Stomach (tissue), 9 donors: Measurements from ENCODE around the gene RAP1A. TPM values are rescaled to one million over a fixed set of nuclear protein-coding genes. Genes with fewer than 3 reads are reported as not detected.

Experiments
- DNase-seq, 2 donors: peaks; one replicate each; pipeline versions ENCODE4 v3.0.0 to v3.0.0-alpha.2; 2013 to 2019
- H3K27ac ChIP-seq, 5 donors: fragments of 200-600 bp in 4 of 5; sonication (generic) in 4 of 5; one replicate each; pipeline ENCODE4 v1.5.1; 2013 to 2019; ENCODE audit warnings: mild to moderate bottlenecking in 1 of 5, moderate library complexity in 1 of 5
- H3K27me3 ChIP-seq, 3 donors: fragments of 200-600 bp; sonication (generic); one replicate each; pipeline ENCODE4 v1.5.1; 2017 to 2019; ENCODE audit warnings: mixed run types in 1 of 3
- H3K36me3 ChIP-seq, 4 donors: fragments of 200-600 bp; sonication (generic); 1 replicate in 3 of 4; 2 replicates in 1 of 4; pipeline ENCODE4 v1.5.1; 2016 to 2019
- H3K4me1 ChIP-seq, 4 donors: fragments of 200-600 bp; sonication (generic); one replicate each; pipeline ENCODE4 v1.5.1; 2016 to 2019
- H3K4me3 ChIP-seq, 4 donors: fragments of 200-600 bp; sonication (generic) in 3 of 4; one replicate each; pipeline ENCODE4 v1.5.1; 2016 to 2019; ENCODE audit warnings: mild to moderate bottlenecking in 1 of 4
- H3K9me3 ChIP-seq, 4 donors: fragments of 200-600 bp; sonication (generic); one replicate each; pipeline ENCODE4 v1.5.1; 2016 to 2019
- CTCF ChIP-seq, 7 experiments: fragments of 450-650 bp in 4 of 7; fragments of 200-600 bp in 3 of 7; sonication (generic) in 3 of 7; IDR thresholded peaks; one replicate each; pipeline ENCODE4 v1.5.1; 2016 to 2019; ENCODE audit warnings: antibody characterized with exemption in 7 of 7, control low read depth in 2 of 7, mild to moderate bottlenecking in 1 of 7
- EP300 ChIP-seq: sonication (generic); formaldehyde crosslinking; IDR thresholded peaks from one replicate; pipeline ENCODE4 v1.6.1; 2017; ENCODE audit warnings: antibody characterized with exemption
- POLR2A ChIP-seq, 4 donors: fragments of 450-650 bp; IDR thresholded peaks; one replicate each; pipeline ENCODE4 v1.6.1; 2016; ENCODE audit warnings: antibody characterized with exemption in 4 of 4, control low read depth in 2 of 4, mild to moderate bottlenecking in 1 of 4, moderate library complexity in 1 of 4
- POLR2AphosphoS5 ChIP-seq, 3 donors: sonication (generic); formaldehyde crosslinking; IDR thresholded peaks; one replicate each; pipeline ENCODE4 v1.6.1; 2016; ENCODE audit warnings: antibody characterized with exemption in 3 of 3
- WGBS, 5 donors: extraction: QIAGEN DNeasy Blood & Tissue Kit in 3 of 5; methylation state at CpG; one replicate each; pipeline versions ENCODE4 v1.1.5 to v1.1.7; 2013 to 2018; 5-methylcytosine and 5-hydroxymethylcytosine counted together
- intact Hi-C: fragments of 100-400 bp; cut with DNase I; formaldehyde crosslinking; loops from one replicate; pipeline ENCODE4 v1.15.1; 2023; ENCODE audit warnings: low total_unique reads
- polyA plus RNA-seq, 3 donors: library from polyadenylated mRNA; stranded (reverse); fragments of 200-250 nt; gene quantifications; one replicate each; pipeline ENCODE4 v1.2.3, GENCODE V29; 2013
- total RNA-seq, 5 donors: library from RNA; depleted of rRNA; stranded (reverse); fragments of >200 nt; gene quantifications; one replicate each; pipeline versions ENCODE4 v1.1.0 to v1.2.3, GENCODE V29; 2014 to 2016
- donor health status: healthy with polysubstance abuse.
- donor health status: Bipolar disorder and iron deficiency.
- donor health status: healthy.

The RAP1A gene
- total and polyA plus RNA-seq, 8 donors = 20.9 to 175 (median 85.4) TPM

DNA sequence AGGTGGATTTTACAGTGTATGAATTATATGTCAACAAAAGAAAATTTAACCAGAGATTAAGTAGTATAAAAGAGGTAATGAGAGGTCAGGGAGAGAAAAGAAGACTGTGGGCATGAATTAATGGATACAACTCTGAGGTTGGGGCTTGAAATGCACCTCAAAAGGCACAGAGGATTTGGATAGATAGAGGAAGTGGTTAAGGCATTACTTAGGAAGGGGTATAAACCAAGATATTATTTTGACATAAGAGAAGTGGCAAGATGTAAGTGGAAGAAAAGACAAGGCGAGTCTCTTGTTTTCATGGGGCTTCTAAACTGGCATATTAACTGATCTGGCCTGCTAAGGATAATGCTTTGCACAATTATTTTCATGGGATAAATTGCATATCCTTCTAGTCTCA is 34.1 kb downstream of the RAP1A start:
- H3K36me3 ChIP-seq = no peaks in the 10 kb centered on the region
- TF ChIP-seq POLR2A (IDR thresholded peaks at IDR 0.05) = no peak
- no peak for TF ChIP-seq POLR2AphosphoS5 (IDR thresholded peaks at IDR 0.05)
- no peak for TF ChIP-seq EP300
- TF ChIP-seq CTCF (IDR thresholded peaks at IDR 0.05) = no peak
- no peak overlapping the region for H3K27ac ChIP-seq
- no peaks in the 10 kb centered on the region for H3K27me3 ChIP-seq
- no peak overlapping the region for H3K4me3 ChIP-seq
- peaks cover 12 to 86% (median 45%) of the 10 kb centered on the region in 4 donors for H3K4me1 ChIP-seq
- intact Hi-C loops = loop anchor here (5.0 kb wide), 1 partner anchor 146 kb away; no protein-coding TSS in a partner anchor
- no peak for DNase-seq
- 78 to 91% (median 87%) methylated on average over 1 of the region's 1 CpG for WGBS, 5 donors
- no peaks in the 10 kb centered on the region for H3K9me3 ChIP-seq

GRCh38 chr1:111654839-111655238 is 35.2 kb downstream of the RAP1A start:
- DNase-seq = no peak
- TF ChIP-seq POLR2A (IDR thresholded peaks at IDR 0.05) (no peak), CTCF (IDR thresholded peaks at IDR 0.05) (no peak), POLR2AphosphoS5 (IDR thresholded peaks at IDR 0.05) (no peak), EP300 (no peak)
- H3K36me3 ChIP-seq = no peaks in the 10 kb centered on the region
- peaks cover 5 to 86% (median 44%) of the 10 kb centered on the region in 4 donors for H3K4me1 ChIP-seq
- WGBS, 5 donors = 63 to 88% (median 71%) methylated on average over 4 of the region's 4 CpGs
- intact Hi-C loops = loop anchor here (5.0 kb wide), 1 partner anchor 148 kb away; no protein-coding TSS in a partner anchor
- no peaks in the 10 kb centered on the region for H3K9me3 ChIP-seq
- no peaks in the 10 kb centered on the region for H3K27me3 ChIP-seq
- no peak overlapping the region for H3K27ac ChIP-seq
- no peak overlapping the region for H3K4me3 ChIP-seq

DNA sequence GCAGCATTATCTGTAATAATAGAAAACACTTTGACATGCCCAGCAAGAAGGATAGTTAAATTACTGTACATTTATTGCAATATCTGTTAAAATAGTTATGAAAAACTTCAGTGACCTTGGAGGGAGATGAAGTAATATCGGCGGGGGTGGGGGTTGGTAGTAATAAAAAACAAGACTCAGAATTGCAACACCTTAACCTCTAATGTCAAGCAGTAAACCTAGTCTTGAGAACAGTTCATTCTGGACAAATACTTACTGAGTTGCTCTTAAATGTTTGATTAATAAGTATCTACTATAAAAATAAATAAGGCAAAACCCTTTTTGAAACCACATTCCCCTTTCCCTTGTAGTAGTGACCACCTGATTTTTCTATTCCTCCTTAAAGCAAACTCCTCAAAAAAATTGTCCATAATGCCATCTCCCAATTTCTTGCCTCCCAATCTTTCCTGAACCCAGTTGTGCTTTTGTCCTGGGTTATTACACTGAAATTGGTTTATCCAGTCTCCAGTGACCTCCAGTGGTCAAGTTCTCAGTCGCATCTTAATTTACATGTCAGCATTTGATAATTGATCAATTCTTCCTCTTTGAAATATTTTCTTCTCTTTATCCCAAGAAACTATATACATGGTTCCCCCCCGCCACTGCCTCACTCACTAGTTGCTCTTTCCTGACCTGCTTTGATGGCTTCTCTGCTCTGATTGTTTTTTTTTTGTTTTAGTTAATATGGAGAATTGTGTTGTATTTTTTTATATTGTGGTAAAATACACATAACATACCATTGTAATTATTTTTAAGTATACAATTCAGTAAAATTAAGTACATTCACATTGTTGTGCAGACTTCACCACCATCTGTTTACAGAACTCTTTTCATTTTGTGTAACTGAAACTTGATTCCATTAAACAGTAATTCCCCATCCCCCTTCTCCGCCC is 36.8 kb downstream of the RAP1A start:
- DNase-seq = peak in 1 of 2 donors; percentile 81
- 49 to 64% (median 52%) methylated on average over 5 of the region's 5 CpGs for WGBS, 5 donors
- peak in 5 of 7 experiments; percentile 32 to 69 (median 58) for TF ChIP-seq CTCF (IDR thresholded peaks at IDR 0.05)
- TF ChIP-seq EP300 = no peak
- TF ChIP-seq POLR2A (IDR thresholded peaks at IDR 0.05) = no peak
- TF ChIP-seq POLR2AphosphoS5 (IDR thresholded peaks at IDR 0.05) = no peak
- H3K27me3 ChIP-seq = no peaks in the 10 kb centered on the region
- peak overlapping the region in 3 of 5 donors; percentile 3 to 40 (median 22) for H3K27ac ChIP-seq
- intact Hi-C loops = no loop called here
- H3K36me3 ChIP-seq = no peaks in the 10 kb centered on the region
- peaks cover 19 to 94% (median 54%) of the 10 kb centered on the region in 4 donors for H3K4me1 ChIP-seq
- H3K4me3 ChIP-seq = no peak overlapping the region
- H3K9me3 ChIP-seq = no peaks in the 10 kb centered on the region

GRCh38 chr1:111658622-111659021 is 39.0 kb downstream of the RAP1A start:
- DNase-seq = no peak
- intact Hi-C loops = no loop called here
- no peaks in the 10 kb centered on the region for H3K27me3 ChIP-seq
- H3K4me1 ChIP-seq = peaks cover 19 to 92% (median 57%) of the 10 kb centered on the region in 4 donors
- no peaks in the 10 kb centered on the region for H3K36me3 ChIP-seq
- no peaks in the 10 kb centered on the region for H3K9me3 ChIP-seq
- H3K27ac ChIP-seq = no peak overlapping the region
- TF ChIP-seq POLR2A (IDR thresholded peaks at IDR 0.05) (no peak), CTCF (IDR thresholded peaks at IDR 0.05) (no peak), POLR2AphosphoS5 (IDR thresholded peaks at IDR 0.05) (no peak)
- H3K4me3 ChIP-seq = no peak overlapping the region
- WGBS, 5 donors = 71 to 79% (median 73%) methylated on average over 5 of the region's 5 CpGs
